GM12873 (cell line): Measurements from ENCODE around the gene USP36.
A peak's percentile ranks its signal among the peaks of the same experiment; 100 is the strongest.

ENCODE experiments used
- TF ChIP-seq, protein P1 (sequence below): IDR thresholded peaks from 2 replicates; pipeline ENCODE4 v1.5.1; 2012; ENCODE audit warnings: low read depth, mild to moderate bottlenecking, moderate library complexity, low read length, control low read depth; ENCODE audit not compliant: insufficient read depth; ENCODE audit errors: missing control alignments

Gene USP36

DNA sequence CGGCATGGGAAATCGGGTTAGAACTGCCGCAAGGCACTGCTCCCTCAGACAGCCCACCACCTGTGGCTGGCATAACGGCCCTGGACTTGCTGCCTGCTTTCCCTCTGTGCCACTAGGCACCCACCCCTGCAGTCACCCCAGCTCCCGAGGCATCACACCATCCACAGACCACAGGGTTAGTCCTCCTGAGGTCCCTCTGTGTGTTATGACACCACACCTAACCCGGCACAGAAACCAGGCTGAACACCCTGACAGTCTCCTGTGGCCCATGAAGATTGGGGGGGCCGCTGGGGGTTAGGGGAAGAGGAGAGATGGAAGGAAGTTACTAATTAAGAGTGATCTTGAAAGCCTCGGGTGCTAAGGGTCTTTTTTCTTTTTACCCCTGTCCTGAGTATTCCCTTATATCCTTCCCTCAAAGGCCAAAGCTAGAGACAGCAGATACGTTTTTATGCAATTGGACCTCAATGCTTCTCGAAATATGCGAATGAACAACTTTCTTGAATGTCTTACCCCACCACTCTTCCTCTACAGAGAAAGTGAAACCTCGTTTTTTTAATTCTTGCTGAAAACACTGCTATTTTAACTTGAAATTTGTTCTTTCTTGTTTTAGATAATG is 65.5 kb downstream of the USP36 start:
- TF ChIP-seq, protein P1, sequence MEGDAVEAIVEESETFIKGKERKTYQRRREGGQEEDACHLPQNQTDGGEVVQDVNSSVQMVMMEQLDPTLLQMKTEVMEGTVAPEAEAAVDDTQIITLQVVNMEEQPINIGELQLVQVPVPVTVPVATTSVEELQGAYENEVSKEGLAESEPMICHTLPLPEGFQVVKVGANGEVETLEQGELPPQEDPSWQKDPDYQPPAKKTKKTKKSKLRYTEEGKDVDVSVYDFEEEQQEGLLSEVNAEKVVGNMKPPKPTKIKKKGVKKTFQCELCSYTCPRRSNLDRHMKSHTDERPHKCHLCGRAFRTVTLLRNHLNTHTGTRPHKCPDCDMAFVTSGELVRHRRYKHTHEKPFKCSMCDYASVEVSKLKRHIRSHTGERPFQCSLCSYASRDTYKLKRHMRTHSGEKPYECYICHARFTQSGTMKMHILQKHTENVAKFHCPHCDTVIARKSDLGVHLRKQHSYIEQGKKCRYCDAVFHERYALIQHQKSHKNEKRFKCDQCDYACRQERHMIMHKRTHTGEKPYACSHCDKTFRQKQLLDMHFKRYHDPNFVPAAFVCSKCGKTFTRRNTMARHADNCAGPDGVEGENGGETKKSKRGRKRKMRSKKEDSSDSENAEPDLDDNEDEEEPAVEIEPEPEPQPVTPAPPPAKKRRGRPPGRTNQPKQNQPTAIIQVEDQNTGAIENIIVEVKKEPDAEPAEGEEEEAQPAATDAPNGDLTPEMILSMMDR, result no peak

DNA sequence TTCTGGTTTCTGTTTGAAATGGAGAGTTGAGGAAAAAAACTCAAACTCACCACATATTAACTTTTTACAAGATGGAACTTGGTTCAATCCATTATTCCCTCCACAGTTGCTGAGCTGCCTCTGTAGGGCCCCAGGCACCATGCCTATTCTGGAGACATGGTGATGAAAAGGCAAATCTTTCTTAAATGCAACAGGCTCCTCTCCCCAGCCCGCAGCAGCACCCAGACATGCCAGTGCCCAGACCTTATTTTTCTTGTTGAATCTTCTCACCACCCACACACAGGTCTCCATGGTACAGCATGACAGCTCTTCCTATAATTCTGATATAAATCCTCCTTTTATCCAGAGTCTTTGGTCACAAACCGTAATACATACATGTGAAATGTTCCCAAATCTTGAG is 66.2 kb downstream of the USP36 start:
- TF ChIP-seq, protein P1, result no peak

DNA sequence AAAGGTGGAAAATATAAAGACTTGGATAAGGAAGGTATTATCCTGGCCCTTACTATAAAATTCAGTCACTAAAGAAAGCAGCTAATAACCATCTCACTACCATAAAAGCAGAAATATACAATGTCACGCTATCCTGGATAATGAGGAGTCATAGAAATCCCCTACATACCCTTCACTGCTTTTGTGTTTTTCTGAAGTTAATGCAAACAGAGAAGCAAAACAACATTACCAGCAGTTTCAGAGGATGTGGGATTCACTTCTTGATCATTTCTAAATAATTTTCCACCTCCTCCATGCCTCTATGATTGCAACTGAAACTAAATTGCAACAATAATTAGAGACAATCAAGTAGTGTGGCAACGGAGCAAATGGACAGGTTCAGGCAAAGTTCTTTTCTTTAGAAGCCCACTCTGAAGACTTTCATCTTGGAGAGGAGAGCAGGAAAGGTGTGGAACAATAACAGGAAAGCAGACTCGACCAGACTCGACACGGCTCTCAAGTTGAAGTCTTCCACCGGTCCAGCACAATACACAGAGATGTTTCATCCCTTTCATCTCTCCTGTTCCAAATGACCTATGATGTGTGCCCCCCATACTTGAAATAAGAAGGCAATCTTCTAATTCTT is 68.7 kb downstream of the USP36 start:
- TF ChIP-seq, protein P1, result no peak

DNA sequence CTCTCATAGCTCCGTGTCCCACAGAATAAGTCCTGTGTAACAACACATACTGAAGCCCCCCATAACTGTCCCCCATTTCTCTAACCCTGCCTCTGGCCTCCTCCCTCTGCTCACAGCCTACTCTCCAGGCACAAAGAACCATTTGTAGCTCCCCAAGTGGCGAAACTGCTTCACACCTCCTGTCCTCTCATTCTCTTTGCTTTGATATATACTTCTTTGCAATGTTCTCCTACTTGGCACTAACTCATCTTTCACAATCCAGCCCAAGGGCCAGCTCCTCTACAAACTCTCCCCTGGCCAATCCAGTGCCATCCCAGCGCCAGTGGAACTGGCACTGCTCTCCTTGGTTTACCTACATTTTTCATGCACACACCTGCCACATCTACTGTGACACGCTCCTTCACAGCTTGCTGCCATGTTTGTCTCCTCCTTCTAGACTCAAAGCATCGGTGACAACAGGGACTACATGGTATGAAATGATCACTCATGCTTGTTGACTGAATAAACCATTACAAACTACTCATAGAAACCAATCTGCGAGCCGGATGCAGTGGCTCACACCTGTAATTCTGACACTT is 71.3 kb downstream of the USP36 start:
- TF ChIP-seq, protein P1, result peak; percentile 63

DNA sequence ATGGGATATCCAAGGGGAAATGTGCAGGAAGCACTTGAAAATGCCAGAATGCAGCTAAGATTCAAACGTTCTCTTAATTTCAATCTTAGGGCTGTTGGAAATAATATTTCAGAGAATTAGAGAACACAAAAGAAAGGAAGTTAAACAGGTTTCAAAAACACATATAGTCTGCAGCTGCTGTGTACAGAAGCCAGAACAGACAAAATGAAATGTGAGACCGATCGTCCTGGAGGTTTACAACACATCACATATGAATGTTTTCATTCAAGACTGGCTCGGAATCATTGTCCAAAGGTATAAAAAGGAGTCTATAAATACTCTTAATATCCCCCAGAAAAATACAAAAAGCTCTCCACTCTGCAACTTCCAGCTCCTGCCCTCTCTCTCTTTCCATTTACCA is 72.8 kb downstream of the USP36 start:
- TF ChIP-seq, protein P1, result no peak

DNA sequence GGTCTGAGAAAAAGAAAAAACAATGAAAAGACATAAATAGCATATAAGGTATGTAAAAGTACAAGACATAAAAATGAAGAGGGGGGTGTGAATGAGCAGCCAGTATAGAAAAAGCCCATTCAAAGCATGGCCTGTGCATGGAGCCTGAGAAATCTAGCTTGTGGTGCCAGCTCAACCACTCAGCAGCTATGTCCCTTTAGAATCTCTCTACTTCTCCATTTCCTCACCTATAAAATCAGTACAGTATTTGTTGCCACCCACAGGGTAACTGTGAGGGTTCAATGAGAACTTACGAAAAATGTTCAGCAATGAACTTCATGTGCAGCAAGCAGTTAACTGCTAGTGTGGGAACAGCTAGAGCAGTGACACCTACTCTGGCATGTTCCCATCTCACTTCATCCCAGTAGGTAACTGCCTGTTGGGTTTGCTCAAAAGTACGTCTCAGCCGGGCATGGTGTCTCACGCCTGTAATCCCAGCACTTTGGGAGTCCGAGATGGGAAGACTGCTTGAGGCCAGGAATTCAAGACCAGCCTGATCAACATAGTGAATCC is 73.8 kb downstream of the USP36 start:
- TF ChIP-seq, protein P1, result no peak

DNA sequence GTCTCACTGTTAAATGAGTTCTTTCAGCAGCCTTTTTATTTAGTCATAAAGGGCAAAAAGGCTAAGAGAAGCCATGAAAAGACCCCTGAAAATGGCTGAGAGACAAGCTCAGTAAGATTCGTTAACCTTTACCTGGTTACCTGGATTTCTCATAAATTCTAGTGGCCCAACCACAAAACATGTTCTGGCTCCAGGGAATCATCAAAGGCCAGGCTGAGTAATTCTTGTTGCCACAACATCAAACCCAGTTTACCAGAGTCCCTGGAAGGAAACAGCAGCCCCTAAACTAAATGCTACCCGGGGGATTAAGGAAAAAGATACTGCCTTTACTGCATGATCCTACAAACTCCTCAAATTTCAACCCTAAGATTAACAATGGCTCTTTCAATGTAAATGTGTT is 74.4 kb downstream of the USP36 start:
- TF ChIP-seq, protein P1, result no peak
